ENCODE measurements around the gene ATRNL1. TPM values are rescaled to one million over a fixed set of nuclear protein-coding genes. Genes with fewer than 3 reads are reported as not detected.

ATRNL1 gene
- polyA plus RNA-seq, 1 donor from 2014 or later: 47.8 TPM

DNA sequence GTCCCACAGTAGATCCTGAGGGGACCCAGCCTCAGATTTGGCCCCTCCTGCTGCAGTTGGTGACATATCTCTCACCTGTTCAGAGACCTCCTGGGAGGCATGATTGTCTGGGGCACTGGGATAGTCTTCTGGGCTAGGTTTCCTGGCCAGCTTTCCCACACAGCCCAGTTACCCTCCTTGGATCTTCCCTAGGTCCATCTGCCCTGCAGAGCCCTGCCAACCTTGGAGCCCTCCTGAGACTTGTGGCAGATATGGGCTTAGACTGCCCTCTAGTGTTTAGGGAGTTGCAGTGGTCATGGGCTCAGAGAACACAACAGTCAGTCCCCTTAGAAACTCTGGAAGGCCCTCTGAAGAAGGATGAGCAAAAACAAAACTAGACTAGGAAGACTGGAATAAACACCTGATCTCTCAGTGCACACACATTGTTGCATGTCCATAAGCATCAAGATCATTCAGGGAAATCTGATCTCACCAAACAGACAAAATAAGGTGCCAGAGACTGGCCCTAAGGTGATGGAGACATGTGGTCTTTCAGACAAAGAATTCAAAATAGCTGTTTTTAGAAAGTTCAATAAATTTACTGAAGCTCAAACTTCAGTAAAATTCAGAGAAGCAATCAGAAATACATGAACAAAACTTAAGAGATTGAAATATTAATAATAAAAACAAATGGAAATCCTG is 324.6 kb downstream of the ATRNL1 start:
- Histone ChIP-seq H3K4me2 (ENCODE audit: low read length) (no peak overlapping the region), H3K27ac (ENCODE audit: low read length) (no peak overlapping the region), H3F3A (ENCODE audit: insufficient read depth, low read length, poor library complexity, severe bottlenecking) (no peaks in the 10 kb centered on the region), H2AFZ (ENCODE audit: low read depth, low read length) (no peak overlapping the region), H3K4me3 (ENCODE audit: low read length) (no peak overlapping the region), H3K9me3 (ENCODE audit: low read length) (no peaks in the 10 kb centered on the region), H3K27me3 (ENCODE audit: insufficient read depth, low read depth, low read length) (no peaks in the 10 kb centered on the region), H3K36me3 (ENCODE audit: insufficient read depth, low read length) (no peaks in the 10 kb centered on the region), H3K79me2 (replicated peaks; ENCODE audit: insufficient read depth, low read length) (peaks cover 2% of the 10 kb centered on the region), H4K20me1 (ENCODE audit: insufficient read depth) (no peaks in the 10 kb centered on the region), H3K9ac (ENCODE audit: low read length) (no peak overlapping the region), H3K9me2 (ENCODE audit: insufficient read depth, low read length) (no peaks in the 10 kb centered on the region)
- TF ChIP-seq POLR2AphosphoS5 (IDR thresholded peaks at IDR 0.05) (no peak), TAF1 (IDR thresholded peaks at IDR 0.05; ENCODE audit: low read depth) (no peak), SMC3 (conservative IDR thresholded peaks at IDR 0.05; ENCODE audit: poor library complexity) (no peak), MXI1 (conservative IDR thresholded peaks at IDR 0.05; ENCODE audit: poor library complexity, severe bottlenecking) (no peak), RAD21 (conservative IDR thresholded peaks at IDR 0.05) (no peak), EZH2 (IDR thresholded peaks at IDR 0.05; ENCODE audit: borderline replicate concordance, insufficient read depth, low read length, poor library complexity, severe bottlenecking) (no peak), EP300 (conservative IDR thresholded peaks at IDR 0.05; ENCODE audit: poor library complexity, severe bottlenecking) (no peak), REST (IDR thresholded peaks at IDR 0.05; ENCODE audit: borderline replicate concordance) (no peak)
- TF ChIP-seq, protein P1, sequence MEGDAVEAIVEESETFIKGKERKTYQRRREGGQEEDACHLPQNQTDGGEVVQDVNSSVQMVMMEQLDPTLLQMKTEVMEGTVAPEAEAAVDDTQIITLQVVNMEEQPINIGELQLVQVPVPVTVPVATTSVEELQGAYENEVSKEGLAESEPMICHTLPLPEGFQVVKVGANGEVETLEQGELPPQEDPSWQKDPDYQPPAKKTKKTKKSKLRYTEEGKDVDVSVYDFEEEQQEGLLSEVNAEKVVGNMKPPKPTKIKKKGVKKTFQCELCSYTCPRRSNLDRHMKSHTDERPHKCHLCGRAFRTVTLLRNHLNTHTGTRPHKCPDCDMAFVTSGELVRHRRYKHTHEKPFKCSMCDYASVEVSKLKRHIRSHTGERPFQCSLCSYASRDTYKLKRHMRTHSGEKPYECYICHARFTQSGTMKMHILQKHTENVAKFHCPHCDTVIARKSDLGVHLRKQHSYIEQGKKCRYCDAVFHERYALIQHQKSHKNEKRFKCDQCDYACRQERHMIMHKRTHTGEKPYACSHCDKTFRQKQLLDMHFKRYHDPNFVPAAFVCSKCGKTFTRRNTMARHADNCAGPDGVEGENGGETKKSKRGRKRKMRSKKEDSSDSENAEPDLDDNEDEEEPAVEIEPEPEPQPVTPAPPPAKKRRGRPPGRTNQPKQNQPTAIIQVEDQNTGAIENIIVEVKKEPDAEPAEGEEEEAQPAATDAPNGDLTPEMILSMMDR (IDR thresholded peaks at IDR 0.05; ENCODE audit: poor library complexity, severe bottlenecking): no peak

- no peak overlapping the region for H3K9ac ChIP-seq (ENCODE audit: low read length)
- H3K27ac ChIP-seq (ENCODE audit: low read length): no peak overlapping the region
- H3K4me2 ChIP-seq (ENCODE audit: low read length): no peak overlapping the region
- no peaks in the 10 kb centered on the region for H3K9me3 ChIP-seq (ENCODE audit: low read length)
- H3K27me3 ChIP-seq (ENCODE audit: insufficient read depth, low read depth, low read length): no peaks in the 10 kb centered on the region
- no peaks in the 10 kb centered on the region for H3F3A ChIP-seq (ENCODE audit: insufficient read depth, low read length, poor library complexity, severe bottlenecking)
- H3K36me3 ChIP-seq (ENCODE audit: insufficient read depth, low read length): no peaks in the 10 kb centered on the region
- no peak for TF ChIP-seq POLR2AphosphoS5 (IDR thresholded peaks at IDR 0.05)
- TF ChIP-seq SMC3 (conservative IDR thresholded peaks at IDR 0.05; ENCODE audit: poor library complexity): no peak
- TF ChIP-seq RAD21 (conservative IDR thresholded peaks at IDR 0.05): no peak
- no peak for TF ChIP-seq TAF1 (IDR thresholded peaks at IDR 0.05; ENCODE audit: low read depth)
- no peak for TF ChIP-seq EP300 (conservative IDR thresholded peaks at IDR 0.05; ENCODE audit: poor library complexity, severe bottlenecking)
- no peak for TF ChIP-seq EZH2 (IDR thresholded peaks at IDR 0.05; ENCODE audit: borderline replicate concordance, insufficient read depth, low read length, poor library complexity, severe bottlenecking)
- TF ChIP-seq, protein P1 (IDR thresholded peaks at IDR 0.05; ENCODE audit: poor library complexity, severe bottlenecking): no peak
- no peak for TF ChIP-seq REST (IDR thresholded peaks at IDR 0.05; ENCODE audit: borderline replicate concordance)
- TF ChIP-seq MXI1 (conservative IDR thresholded peaks at IDR 0.05; ENCODE audit: poor library complexity, severe bottlenecking): no peak
- no peaks in the 10 kb centered on the region for H3K9me2 ChIP-seq (ENCODE audit: insufficient read depth, low read length)
- H2AFZ ChIP-seq (ENCODE audit: low read depth, low read length): no peak overlapping the region
- H4K20me1 ChIP-seq (ENCODE audit: insufficient read depth): no peaks in the 10 kb centered on the region
- no peaks in the 10 kb centered on the region for H3K79me2 ChIP-seq (replicated peaks; ENCODE audit: insufficient read depth, low read length)
- no peak overlapping the region for H3K4me3 ChIP-seq (ENCODE audit: low read length)
Measured at GRCh38 chr10:115422624-115423023, 329.5 kb downstream of the ATRNL1 start.
